ENCODE measurements around the gene ARL2. TPM values are rescaled to one million over a fixed set of nuclear protein-coding genes. Genes with fewer than 3 reads are reported as not detected.

Gene ARL2
- total RNA-seq, 1 donor from 2014 or later: 164 TPM

GRCh38 chr11:64994318-64994717, 19.6 kb upstream of the ARL2 start:
- no peak for TF ChIP-seq CTCF (IDR thresholded peaks at IDR 0.05; ENCODE audit: insufficient read depth, low read length, poor library complexity, severe bottlenecking)
- no peaks in the 10 kb centered on the region for H3K36me3 ChIP-seq (ENCODE audit: control insufficient read depth, insufficient read depth, low read length)
- no peak for DNase-seq (ENCODE audit: low read depth)
- H3K27me3 ChIP-seq (ENCODE audit: control insufficient read depth, insufficient read depth, low read length): no peaks in the 10 kb centered on the region
- no peak overlapping the region for H3K4me3 ChIP-seq (ENCODE audit: low read depth, low read length)

DNA sequence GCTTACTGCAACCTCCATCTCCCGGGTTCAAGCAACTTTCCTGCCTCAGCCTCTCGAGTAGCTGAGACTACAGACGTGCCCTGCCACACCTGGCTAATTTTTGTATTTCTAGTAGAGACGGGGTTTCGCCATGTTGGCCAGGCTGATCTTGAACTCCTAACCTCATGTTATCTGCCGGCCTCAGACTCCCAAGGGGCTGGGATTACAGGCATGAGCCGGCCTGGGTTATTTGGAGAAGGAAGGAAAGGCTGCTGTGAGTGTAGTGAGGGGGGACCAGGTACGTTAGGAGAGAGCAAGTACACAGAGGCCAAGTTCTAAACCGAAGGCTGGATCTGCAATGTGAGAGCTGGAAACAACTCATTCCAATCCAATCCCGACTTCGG, 17.6 kb upstream of the ARL2 start:
- no peak for DNase-seq (ENCODE audit: low read depth)
- Histone ChIP-seq H3K36me3 (ENCODE audit: control insufficient read depth, insufficient read depth, low read length) (no peaks in the 10 kb centered on the region), H3K27me3 (ENCODE audit: control insufficient read depth, insufficient read depth, low read length) (no peaks in the 10 kb centered on the region), H3K4me3 (ENCODE audit: low read depth, low read length) (no peak overlapping the region)
- TF ChIP-seq CTCF (IDR thresholded peaks at IDR 0.05; ENCODE audit: insufficient read depth, low read length, poor library complexity, severe bottlenecking): no peak

GRCh38 chr11:64996710-64997380, 17.1 kb upstream of the ARL2 start, which contains the start of gene BATF2:
Gene BATF2 (minus strand): TSS chr11:64996971. CDS start chr11:64996914, 57 bp downstream.
- no peak for DNase-seq (ENCODE audit: low read depth)
- peak; percentile 56 for TF ChIP-seq CTCF (IDR thresholded peaks at IDR 0.05; ENCODE audit: insufficient read depth, low read length, poor library complexity, severe bottlenecking)
- Histone ChIP-seq H3K36me3 (ENCODE audit: control insufficient read depth, insufficient read depth, low read length) (no peaks in the 10 kb centered on the region), H3K27me3 (ENCODE audit: control insufficient read depth, insufficient read depth, low read length) (no peaks in the 10 kb centered on the region), H3K4me3 (ENCODE audit: low read depth, low read length) (no peak within 1 kb of the TSS)

DNA sequence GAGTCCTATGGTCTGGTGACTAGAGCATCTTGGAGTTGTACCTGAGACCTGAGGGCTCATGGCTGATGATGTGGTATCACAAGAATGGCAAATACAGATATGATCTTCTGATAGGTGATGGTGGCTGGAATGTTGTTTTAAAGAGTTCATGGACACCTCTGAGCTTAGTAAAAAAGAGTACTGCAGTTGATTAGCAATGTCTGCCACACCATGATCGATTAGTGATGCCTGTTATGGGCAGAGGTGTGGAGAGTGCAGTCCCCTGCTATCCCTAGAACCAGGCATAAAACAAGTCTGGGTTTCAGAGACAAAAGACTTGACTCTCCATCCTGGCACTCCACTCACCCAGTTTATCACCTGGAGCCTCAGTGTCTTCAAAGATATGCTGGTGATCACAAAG, 15.8 kb upstream of the ARL2 start:
- DNase-seq (ENCODE audit: low read depth): no peak

DNA sequence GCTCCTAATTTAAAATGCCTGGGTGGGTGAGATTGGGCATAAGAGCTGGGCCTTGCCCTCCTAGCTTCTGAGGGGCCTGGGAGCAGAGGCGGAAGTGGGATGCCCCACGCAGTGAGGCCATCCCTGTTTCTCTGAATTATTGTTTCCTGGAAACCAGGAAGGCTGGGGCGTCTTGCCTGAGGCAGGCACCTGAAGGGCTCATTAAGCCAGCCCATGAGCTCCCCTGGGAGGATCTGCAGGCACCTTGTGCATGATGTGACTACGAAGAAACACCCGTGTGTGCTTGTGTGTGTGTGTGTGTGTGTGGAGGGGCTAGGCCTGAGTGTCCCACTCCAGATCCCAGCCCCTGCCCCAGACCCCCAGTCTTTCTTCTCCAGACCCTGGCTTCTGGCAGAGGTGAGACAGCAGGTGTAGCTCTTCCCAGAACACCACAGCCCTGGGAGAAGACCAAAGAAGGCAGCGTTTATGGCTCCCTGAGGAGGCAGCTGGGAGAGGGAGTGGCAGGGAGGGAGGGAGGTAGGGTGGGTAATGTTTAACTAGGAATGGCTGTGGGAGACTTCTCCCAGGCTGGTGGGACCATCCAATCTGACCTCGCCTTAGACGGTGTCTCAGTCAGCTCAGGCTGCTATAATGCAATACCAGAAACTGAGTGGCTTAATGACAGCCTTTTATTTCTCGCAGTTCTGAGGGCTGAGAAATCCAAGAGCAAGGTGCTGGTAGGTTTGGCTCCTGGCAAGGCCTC, 15.1 kb upstream of the ARL2 start:
- no peaks in the 10 kb centered on the region for H3K36me3 ChIP-seq (ENCODE audit: control insufficient read depth, insufficient read depth, low read length)
- DNase-seq (ENCODE audit: low read depth): no peak
- no peaks in the 10 kb centered on the region for H3K27me3 ChIP-seq (ENCODE audit: control insufficient read depth, insufficient read depth, low read length)
- TF ChIP-seq CTCF (IDR thresholded peaks at IDR 0.05; ENCODE audit: insufficient read depth, low read length, poor library complexity, severe bottlenecking): no peak
- H3K4me3 ChIP-seq (ENCODE audit: low read depth, low read length): no peak overlapping the region

More for the DNA sequence above, 15.8 kb upstream of the ARL2 start:
- no peak for TF ChIP-seq CTCF (IDR thresholded peaks at IDR 0.05; ENCODE audit: insufficient read depth, low read length, poor library complexity, severe bottlenecking)
- Histone ChIP-seq H3K36me3 (ENCODE audit: control insufficient read depth, insufficient read depth, low read length) (no peaks in the 10 kb centered on the region), H3K4me3 (ENCODE audit: low read depth, low read length) (no peak overlapping the region), H3K27me3 (ENCODE audit: control insufficient read depth, insufficient read depth, low read length) (no peaks in the 10 kb centered on the region)
